WTC11 (cell line): ENCODE results near the gene CEP192. TPM values are rescaled to one million over a fixed set of nuclear protein-coding genes. Genes with fewer than 3 reads are reported as not detected.
"Not testable (repeated sequence)": the region's sequence is repeated elsewhere in the genome, so short reads cannot be mapped to it uniquely, and the experiment has no call there.

Experiments used
- ATAC-seq: fragments of 200-7000 bp; cut with Tn5 transposase; 2 replicates; pipeline ENCODE4 v1.10.0; 2021; ENCODE audit warnings: mild to moderate bottlenecking, moderate library complexity
- CTCF ChIA-PET: fragments of 300-600 bp; sonication (Branson Sonifier 250); formaldehyde crosslinking; loops from one replicate; lab custom pipeline; 2021; ENCODE audit warnings: antibody characterized with exemption; lab: Charles Lee
- POLR2A ChIA-PET: fragments of 350-600 bp; sonication (Branson Sonifier 250); formaldehyde crosslinking; loops from one replicate; lab custom pipeline; 2021; ENCODE audit warnings: antibody characterized with exemption; lab: Charles Lee
- DNase-seq: peaks from one replicate; pipeline ENCODE4 v3.0.0; 2021; ENCODE audit warnings: low spot score
- H3K27ac Mint-ChIP-seq: 2 replicates; pipeline ENCODE4 v1.8.0; 2021; ENCODE audit warnings: mixed read lengths
- H3K27me3 Mint-ChIP-seq: 2 replicates; pipeline ENCODE4 v1.8.0; 2021; ENCODE audit warnings: low read depth, mild to moderate bottlenecking, moderate library complexity, mixed read lengths
- H3K36me3 Mint-ChIP-seq: 2 replicates; pipeline ENCODE4 v1.8.0; 2021; ENCODE audit warnings: mixed read lengths
- H3K4me1 Mint-ChIP-seq: 2 replicates; pipeline ENCODE4 v1.8.0; 2022; ENCODE audit warnings: mixed read lengths
- H3K4me3 Mint-ChIP-seq: 2 replicates; pipeline ENCODE4 v1.8.0; 2021; ENCODE audit warnings: mild to moderate bottlenecking, moderate library complexity, mixed read lengths
- H3K9me3 Mint-ChIP-seq: 2 replicates; pipeline ENCODE4 v1.8.0; 2021; ENCODE audit warnings: mixed read lengths
- ATF3 ChIP-seq: sonication (generic); formaldehyde crosslinking; conservative IDR thresholded peaks from 2 replicates; pipeline ENCODE4 v1.8.1; 2022; ENCODE audit warnings: mild to moderate bottlenecking, missing genetic modification reagents
- CREB1 ChIP-seq: sonication (generic); formaldehyde crosslinking; IDR thresholded peaks from 2 replicates; pipeline ENCODE4 v1.8.0; 2023; ENCODE audit warnings: mild to moderate bottlenecking, missing genetic modification reagents
- ELF4 ChIP-seq: sonication (generic); formaldehyde crosslinking; IDR thresholded peaks from 2 replicates; pipeline ENCODE4 v1.8.1; 2022; ENCODE audit warnings: low read depth, mild to moderate bottlenecking, moderate library complexity, missing genetic modification reagents
- FOXJ3 ChIP-seq: sonication (generic); formaldehyde crosslinking; IDR thresholded peaks from 2 replicates; pipeline ENCODE4 v1.9.0; 2021; ENCODE audit warnings: missing genetic modification reagents, mild to moderate bottlenecking, borderline replicate concordance
- FOXP1 ChIP-seq: sonication (generic); formaldehyde crosslinking; IDR thresholded peaks from 2 replicates; pipeline ENCODE4 v1.8.0; 2022; ENCODE audit warnings: missing genetic modification reagents, mild to moderate bottlenecking, moderate library complexity, borderline replicate concordance
- GRHL2 ChIP-seq: fragments of 250-450 bp; sonication (Bioruptor Pico); IDR thresholded peaks from 2 replicates; pipeline ENCODE4 v1.8.0; 2022; ENCODE audit warnings: mild to moderate bottlenecking, moderate library complexity; ENCODE audit not compliant: insufficient replicate concordance, severe bottlenecking
- GTF2I ChIP-seq: fragments of 250-450 bp; sonication (Bioruptor Pico); conservative IDR thresholded peaks from 2 replicates; pipeline ENCODE4 v1.4.0; 2021; ENCODE audit warnings: mild to moderate bottlenecking
- MLX ChIP-seq: sonication (generic); formaldehyde crosslinking; IDR thresholded peaks from 2 replicates; pipeline ENCODE4 v1.8.1; 2023; ENCODE audit warnings: mild to moderate bottlenecking, missing genetic modification reagents, moderate library complexity
- NFE2L1 ChIP-seq: sonication (generic); formaldehyde crosslinking; IDR thresholded peaks from 2 replicates; pipeline ENCODE4 v1.8.1; 2023; ENCODE audit warnings: missing genetic modification reagents
- OVOL2 ChIP-seq: fragments of 250-450 bp; sonication (Bioruptor Pico); IDR thresholded peaks from 2 replicates; pipeline ENCODE4 v1.9.0; 2021; ENCODE audit warnings: mild to moderate bottlenecking, borderline replicate concordance
- SMAD4 ChIP-seq: sonication (generic); formaldehyde crosslinking; IDR thresholded peaks from 2 replicates; pipeline ENCODE4 v1.8.0; 2022; ENCODE audit warnings: mild to moderate bottlenecking, missing genetic modification reagents
- SOX15 ChIP-seq: fragments of 250-450 bp; sonication (Bioruptor Pico); IDR thresholded peaks from 2 replicates; pipeline ENCODE4 v1.9.0; 2021; ENCODE audit warnings: mild to moderate bottlenecking
- SP1 ChIP-seq: sonication (generic); formaldehyde crosslinking; conservative IDR thresholded peaks from 2 replicates; pipeline ENCODE4 v1.8.1; 2022; ENCODE audit warnings: missing genetic modification reagents
- TCF7 ChIP-seq: sonication (generic); formaldehyde crosslinking; IDR thresholded peaks from 2 replicates; pipeline ENCODE4 v1.8.0; 2022; ENCODE audit warnings: mild to moderate bottlenecking, low read depth, missing genetic modification reagents, moderate library complexity
- ZNF263 ChIP-seq: sonication (generic); formaldehyde crosslinking; IDR thresholded peaks from 2 replicates; pipeline ENCODE4 v1.8.1; 2022; ENCODE audit warnings: low read depth, mild to moderate bottlenecking, moderate library complexity, missing genetic modification reagents
- ZNF423 ChIP-seq: fragments of 250-450 bp; sonication (Bioruptor Pico); IDR thresholded peaks from 2 replicates; pipeline ENCODE4 v2.1.2; 2022; ENCODE audit warnings: mild to moderate bottlenecking, moderate library complexity
- total RNA-seq: library from RNA; stranded (reverse); gene quantifications from 3 replicates; pipeline ENCODE4 v1.2.3, GENCODE V29; 2021
- TF ChIP-seq, protein P1 (sequence below): sonication (generic); formaldehyde crosslinking; IDR thresholded peaks from 2 replicates; pipeline ENCODE4 v1.8.0; 2022; ENCODE audit warnings: mild to moderate bottlenecking, missing genetic modification reagents
- TF ChIP-seq, protein P2 (sequence below): sonication (generic); formaldehyde crosslinking; IDR thresholded peaks from 2 replicates; pipeline ENCODE4 v1.8.1; 2022; ENCODE audit warnings: missing genetic modification reagents, borderline replicate concordance

CEP192 gene
- total RNA-seq, 1 experiment from 2014 or later = 25.4 TPM

GRCh38 chr18:13098104-13098503, 106.9 kb downstream of the CEP192 start:
- CTCF ChIA-PET, ATAC-seq, POLR2A ChIA-PET, H3K9me3 Mint-ChIP-seq, H3K4me3 Mint-ChIP-seq, H3K4me1 Mint-ChIP-seq, H3K27me3 Mint-ChIP-seq, DNase-seq, H3K27ac Mint-ChIP-seq: not testable (repeated sequence)
- peaks cover 84% of the 10 kb centered on the region for H3K36me3 Mint-ChIP-seq

DNA sequence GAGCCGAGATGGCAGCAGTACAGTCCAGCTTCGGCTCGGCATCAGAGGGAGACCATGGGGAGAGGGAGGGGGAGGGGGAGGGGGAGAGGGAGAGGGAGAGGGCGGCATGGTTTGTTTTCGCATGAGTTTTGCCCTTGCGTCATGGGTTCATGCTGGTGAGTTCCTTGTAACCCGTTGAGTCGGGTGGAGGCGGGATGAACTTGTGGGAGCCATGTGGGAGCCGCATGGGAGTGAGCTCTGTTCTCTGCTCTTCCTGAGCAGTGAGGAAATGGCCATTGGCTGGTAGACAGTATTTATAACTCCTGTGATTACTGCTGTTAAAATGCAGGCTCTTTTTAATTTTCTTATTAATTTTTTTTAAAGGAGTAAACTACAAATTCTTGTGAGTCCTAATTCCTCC, 108.0 kb downstream of the CEP192 start:
- peaks cover 6% of the 10 kb centered on the region; the same call in 1 of the 2 replicates for H3K9me3 Mint-ChIP-seq
- ChIA-PET POLR2A (no interaction called here), CTCF (no interaction called here)
- no peaks in the 10 kb centered on the region for H3K4me1 Mint-ChIP-seq
- H3K27ac Mint-ChIP-seq = no peak overlapping the region
- H3K27me3 Mint-ChIP-seq = no peaks in the 10 kb centered on the region
- peaks cover 86% of the 10 kb centered on the region for H3K36me3 Mint-ChIP-seq
- ATAC-seq (no peak), DNase-seq (no peak)
- no peak overlapping the region for H3K4me3 Mint-ChIP-seq
- TF ChIP-seq SMAD4 (CRISPR knock-in tag) (no peak), FOXJ3 (CRISPR knock-in tag) (no peak), SOX15 (no peak), ZNF423 (CRISPR knock-in tag) (no peak), SP1 (CRISPR knock-in tag) (no peak), ELF4 (CRISPR knock-in tag) (no peak), GTF2I (CRISPR knock-in tag) (no peak), OVOL2 (CRISPR knock-in tag) (no peak), GRHL2 (CRISPR knock-in tag) (no peak), FOXP1 (no peak), ATF3 (CRISPR knock-in tag) (no peak)
- TF ChIP-seq, protein P1, sequence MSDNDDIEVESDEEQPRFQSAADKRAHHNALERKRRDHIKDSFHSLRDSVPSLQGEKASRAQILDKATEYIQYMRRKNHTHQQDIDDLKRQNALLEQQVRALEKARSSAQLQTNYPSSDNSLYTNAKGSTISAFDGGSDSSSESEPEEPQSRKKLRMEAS (CRISPR knock-in tag) = no peak
- TF ChIP-seq, all 79 proteins: peak for 0

DNA sequence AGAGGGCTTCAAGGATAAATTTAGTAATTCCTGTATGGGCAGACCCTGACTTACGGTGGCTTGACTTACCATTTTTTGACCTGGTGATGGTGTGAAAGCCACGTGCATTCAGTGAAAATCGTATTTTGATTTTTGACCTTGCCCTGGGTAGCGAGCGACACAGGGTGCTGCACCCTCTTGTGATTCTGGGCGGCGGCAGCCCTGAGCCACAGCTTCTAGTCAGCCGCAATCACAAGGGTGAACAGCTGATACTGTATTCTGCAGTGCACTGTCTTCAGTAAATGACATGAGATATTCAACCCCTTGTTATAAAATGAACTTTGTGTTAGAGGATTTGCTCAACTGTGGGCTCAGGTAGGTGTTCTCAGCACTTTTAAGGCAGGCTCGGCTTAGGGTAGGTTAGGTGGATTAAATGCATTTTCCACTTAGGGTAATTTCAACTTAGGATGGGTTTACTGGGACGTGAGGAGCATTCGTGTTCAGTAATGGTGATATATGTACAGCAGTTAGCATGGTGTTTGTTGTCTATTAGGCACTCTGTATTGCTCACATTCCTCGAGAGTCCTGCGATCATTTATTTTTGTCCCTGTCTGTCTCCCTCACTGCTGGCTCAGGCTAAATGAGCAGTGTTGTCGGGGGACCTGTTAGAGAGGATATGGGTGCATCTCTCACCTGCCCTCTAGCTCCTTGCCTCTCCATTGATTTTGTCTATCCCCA, 109.9 kb downstream of the CEP192 start:
- ATAC-seq = no peak
- TF ChIP-seq TCF7 (CRISPR knock-in tag) (no peak), MLX (CRISPR knock-in tag) (no peak), ZNF263 (CRISPR knock-in tag) (no peak), NFE2L1 (CRISPR knock-in tag) (no peak), CREB1 (CRISPR knock-in tag) (no peak), SOX15 (no peak)
- TF ChIP-seq, protein P2, sequence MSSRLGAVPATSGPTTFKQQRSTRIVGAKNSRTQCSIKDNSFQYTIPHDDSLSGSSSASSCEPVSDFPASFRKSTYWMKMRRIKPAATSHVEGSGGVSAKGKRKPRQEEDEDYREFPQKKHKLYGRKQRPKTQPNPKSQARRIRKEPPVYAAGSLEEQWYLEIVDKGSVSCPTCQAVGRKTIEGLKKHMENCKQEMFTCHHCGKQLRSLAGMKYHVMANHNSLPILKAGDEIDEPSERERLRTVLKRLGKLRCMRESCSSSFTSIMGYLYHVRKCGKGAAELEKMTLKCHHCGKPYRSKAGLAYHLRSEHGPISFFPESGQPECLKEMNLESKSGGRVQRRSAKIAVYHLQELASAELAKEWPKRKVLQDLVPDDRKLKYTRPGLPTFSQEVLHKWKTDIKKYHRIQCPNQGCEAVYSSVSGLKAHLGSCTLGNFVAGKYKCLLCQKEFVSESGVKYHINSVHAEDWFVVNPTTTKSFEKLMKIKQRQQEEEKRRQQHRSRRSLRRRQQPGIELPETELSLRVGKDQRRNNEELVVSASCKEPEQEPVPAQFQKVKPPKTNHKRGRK (CRISPR knock-in tag) = no peak
- TF ChIP-seq, all 79 proteins: peak for 0
- no peak for DNase-seq
- Mint-ChIP-seq H3K9me3 (peaks cover 6% of the 10 kb centered on the region; the same call in 1 of the 2 replicates), H3K27me3 (no peaks in the 10 kb centered on the region), H3K4me1 (no peaks in the 10 kb centered on the region), H3K4me3 (no peak overlapping the region), H3K36me3 (peaks cover 85% of the 10 kb centered on the region), H3K27ac (no peak overlapping the region)
- POLR2A ChIA-PET = no interaction called here
- CTCF ChIA-PET = interaction anchor here (3.6 kb wide), 1 partner anchor 12 kb away, joined by 20 read pairs; no protein-coding TSS in a partner anchor
